ENCODE results near the gene RHOH.
A peak's percentile ranks its signal among the peaks of the same experiment; 100 is the strongest.
"Not testable (repeated sequence)": the region's sequence is repeated elsewhere in the genome, so short reads cannot be mapped to it uniquely, and the experiment has no call there.

RHOH gene

GRCh38 chr4:40262077-40262528, 65.3 kb downstream of the RHOH start:
- no peak for DNase-seq (ENCODE audit: low read depth in 2 of 2)

- no peak for DNase-seq (ENCODE audit: low read depth in 2 of 2)
Measured at GRCh38 chr4:40262861-40263260, 66.0 kb downstream of the RHOH start.

GRCh38 chr4:40264497-40264896, 67.7 kb downstream of the RHOH start:
- no peak for DNase-seq (ENCODE audit: low read depth in 2 of 2)

GRCh38 chr4:40264995-40265909, 68.4 kb downstream of the RHOH start:
- DNase-seq (ENCODE audit: low read depth in 2 of 2), result no peak

GRCh38 chr4:40265910-40266274, 69.1 kb downstream of the RHOH start:
- DNase-seq (ENCODE audit: low read depth in 2 of 2), result no peak

- DNase-seq (ENCODE audit: low read depth in 2 of 2), result no peak
Measured at GRCh38 chr4:40269133-40269532, 72.3 kb downstream of the RHOH start.

GRCh38 chr4:40270609-40271008, 73.8 kb downstream of the RHOH start:
- no peak for DNase-seq (ENCODE audit: low read depth in 2 of 2)

- DNase-seq (ENCODE audit: low read depth in 2 of 2), result no peak
Measured at GRCh38 chr4:40275065-40275730, 78.4 kb downstream of the RHOH start.

- no peak for DNase-seq (ENCODE audit: low read depth in 2 of 2)
Measured at GRCh38 chr4:40276546-40276945, 79.7 kb downstream of the RHOH start.

GRCh38 chr4:40280586-40280985, 83.8 kb downstream of the RHOH start:
- DNase-seq (ENCODE audit: low read depth in 2 of 2), result no peak

GRCh38 chr4:40281099-40281498, 84.3 kb downstream of the RHOH start:
- no peak for DNase-seq (ENCODE audit: low read depth in 2 of 2)

- DNase-seq (ENCODE audit: low read depth in 2 of 2), result no peak
Measured at GRCh38 chr4:40281913-40282312, 85.1 kb downstream of the RHOH start.

- not testable (repeated sequence) for DNase-seq (ENCODE audit: low read depth in 2 of 2)
Measured at GRCh38 chr4:40282857-40283256, 86.0 kb downstream of the RHOH start.

GRCh38 chr4:40283413-40283812, 86.6 kb downstream of the RHOH start:
- DNase-seq (ENCODE audit: low read depth in 2 of 2), result no peak

- DNase-seq (ENCODE audit: low read depth in 2 of 2), result peak; percentile 49 to 54
Measured at GRCh38 chr4:40283968-40284367, 87.1 kb downstream of the RHOH start.

GRCh38 chr4:40285692-40286091, 88.9 kb downstream of the RHOH start:
- no peak for DNase-seq (ENCODE audit: low read depth in 2 of 2)

- DNase-seq (ENCODE audit: low read depth in 2 of 2), result no peak
Measured at GRCh38 chr4:40288566-40288965, 91.7 kb downstream of the RHOH start.

- no peak for DNase-seq (ENCODE audit: low read depth in 2 of 2)
Measured at GRCh38 chr4:40289366-40290188, 92.7 kb downstream of the RHOH start.

GRCh38 chr4:40290611-40291186, 93.9 kb downstream of the RHOH start:
- not testable (repeated sequence) for DNase-seq (ENCODE audit: low read depth in 2 of 2)

- DNase-seq (ENCODE audit: low read depth in 2 of 2), result no peak
Measured at GRCh38 chr4:40292313-40292759, 95.5 kb downstream of the RHOH start.

GRCh38 chr4:40294339-40294738, 97.5 kb downstream of the RHOH start:
- no peak for DNase-seq (ENCODE audit: low read depth in 2 of 2)

- DNase-seq (ENCODE audit: low read depth in 2 of 2), result not testable (repeated sequence)
Measured at GRCh38 chr4:40295030-40295429, 98.2 kb downstream of the RHOH start.
